ENCODE results near the gene RNF11.

The RNF11 gene

GRCh38 chr1:51320967-51321923, 85.2 kb downstream of the RNF11 start:
- DNase-seq: no peak

- no peak for DNase-seq
Measured at GRCh38 chr1:51321924-51322280, 85.8 kb downstream of the RNF11 start.

- no peak for DNase-seq
Measured at GRCh38 chr1:51322417-51323101, 86.5 kb downstream of the RNF11 start.

All from NCI-H82 (cell line).